GM10248 (cell line): ENCODE data around the gene AHDC1.

Source experiments
- CTCF ChIA-PET: fragments of 300-600 bp; sonication (Branson Sonifier 250); formaldehyde crosslinking; extraction: SDS; loops from one replicate; lab custom pipeline; 2021; ENCODE audit warnings: antibody characterized with exemption; lab: Yijun Ruan, JAX
- POLR2A ChIA-PET: fragments of 350-650 bp; sonication (Branson Sonifier 250); formaldehyde crosslinking; extraction: SDS; loops from one replicate; lab custom pipeline; 2020; ENCODE audit warnings: antibody characterized with exemption; lab: Yijun Ruan, JAX
- DNase-seq: peaks from one replicate; pipeline ENCODE4 v3.0.0; 2012; ENCODE audit errors: extremely low spot score
- CTCF ChIP-seq: IDR thresholded peaks from 2 replicates; pipeline ENCODE4 v1.5.1; 2012; ENCODE audit warnings: mild to moderate bottlenecking, low read depth; ENCODE audit errors: extremely low read depth, missing control alignments, control extremely low read depth

AHDC1 gene, protein sequence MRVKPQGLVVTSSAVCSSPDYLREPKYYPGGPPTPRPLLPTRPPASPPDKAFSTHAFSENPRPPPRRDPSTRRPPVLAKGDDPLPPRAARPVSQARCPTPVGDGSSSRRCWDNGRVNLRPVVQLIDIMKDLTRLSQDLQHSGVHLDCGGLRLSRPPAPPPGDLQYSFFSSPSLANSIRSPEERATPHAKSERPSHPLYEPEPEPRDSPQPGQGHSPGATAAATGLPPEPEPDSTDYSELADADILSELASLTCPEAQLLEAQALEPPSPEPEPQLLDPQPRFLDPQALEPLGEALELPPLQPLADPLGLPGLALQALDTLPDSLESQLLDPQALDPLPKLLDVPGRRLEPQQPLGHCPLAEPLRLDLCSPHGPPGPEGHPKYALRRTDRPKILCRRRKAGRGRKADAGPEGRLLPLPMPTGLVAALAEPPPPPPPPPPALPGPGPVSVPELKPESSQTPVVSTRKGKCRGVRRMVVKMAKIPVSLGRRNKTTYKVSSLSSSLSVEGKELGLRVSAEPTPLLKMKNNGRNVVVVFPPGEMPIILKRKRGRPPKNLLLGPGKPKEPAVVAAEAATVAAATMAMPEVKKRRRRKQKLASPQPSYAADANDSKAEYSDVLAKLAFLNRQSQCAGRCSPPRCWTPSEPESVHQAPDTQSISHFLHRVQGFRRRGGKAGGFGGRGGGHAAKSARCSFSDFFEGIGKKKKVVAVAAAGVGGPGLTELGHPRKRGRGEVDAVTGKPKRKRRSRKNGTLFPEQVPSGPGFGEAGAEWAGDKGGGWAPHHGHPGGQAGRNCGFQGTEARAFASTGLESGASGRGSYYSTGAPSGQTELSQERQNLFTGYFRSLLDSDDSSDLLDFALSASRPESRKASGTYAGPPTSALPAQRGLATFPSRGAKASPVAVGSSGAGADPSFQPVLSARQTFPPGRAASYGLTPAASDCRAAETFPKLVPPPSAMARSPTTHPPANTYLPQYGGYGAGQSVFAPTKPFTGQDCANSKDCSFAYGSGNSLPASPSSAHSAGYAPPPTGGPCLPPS (N-terminal part only)

GRCh38 chr1:27603681-27604578, at the start of gene AHDC1:
AHDC1 (minus strand) TSS chr1:27604144; CDS start chr1:27552115, 52,029 bp downstream.
- DNase-seq = peak; percentile 93
- ChIA-PET POLR2A (interaction anchor here (0.5 to 0.7 kb wide), 2 partner anchors 59 to 123 kb away, joined by 3 to 4 read pairs; no protein-coding TSS in a partner anchor), CTCF (interaction anchor here (0.7 to 9.9 kb wide), 19 partner anchors 13 to 510 kb away, joined by 3 to 154 read pairs (median 4); partner anchors contain the start of gene FAM76A)
- TF ChIP-seq CTCF = no peak

- CTCF ChIA-PET = interaction anchor here (1.5 to 1.7 kb wide), 2 partner anchors 9 to 10 kb away, joined by 5 to 8 read pairs; no protein-coding TSS in a partner anchor
- TF ChIP-seq CTCF = no peak
- DNase-seq = no peak
- POLR2A ChIA-PET = no interaction called here
Observed at GRCh38 chr1:27652111-27652864, 48.3 kb upstream of the AHDC1 start.

DNA sequence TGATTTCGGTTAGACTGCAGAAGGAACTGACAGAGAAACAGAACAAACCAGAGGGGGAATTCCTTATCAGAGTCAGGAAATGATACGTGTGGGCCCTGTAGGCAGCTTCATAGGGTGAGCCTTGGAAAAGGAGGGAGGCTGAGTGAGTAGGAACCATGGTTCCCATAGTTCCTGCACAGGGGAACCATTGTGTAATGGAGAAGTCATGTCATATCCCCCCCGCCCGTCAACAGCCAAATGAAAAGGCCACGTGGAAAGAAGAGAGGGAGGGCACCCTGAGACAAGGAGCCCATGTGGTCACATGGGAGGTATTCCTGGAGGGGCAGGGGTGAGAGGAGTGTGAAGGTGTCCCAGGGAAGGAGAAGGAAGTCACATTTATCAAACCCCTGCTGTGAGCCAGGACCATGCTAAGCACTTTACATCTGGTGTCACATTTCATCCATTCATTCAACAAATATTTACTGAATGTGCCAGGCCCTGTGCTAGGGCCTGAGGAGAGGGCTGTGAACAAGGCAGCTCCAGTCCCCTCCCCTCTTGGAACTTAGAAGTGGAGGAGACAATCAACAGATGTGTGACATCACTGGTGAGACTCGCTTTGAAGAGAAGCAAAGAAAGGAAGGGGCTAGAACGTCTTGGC, 46.7 kb upstream of the AHDC1 start:
- ChIA-PET CTCF (interaction anchor here (1.2 to 2.6 kb wide), 7 partner anchors 8 to 42 kb away, joined by 3 to 12 read pairs (median 9); no protein-coding TSS in a partner anchor), POLR2A (interaction anchor here (0.7 kb wide), 1 partner anchor 25 kb away, joined by 4 read pairs; no protein-coding TSS in a partner anchor)
- DNase-seq = no peak
- no peak for TF ChIP-seq CTCF

- no peak for DNase-seq
- ChIA-PET POLR2A (interaction anchor here (0.7 kb wide), 1 partner anchor 24 kb away, joined by 4 read pairs; no protein-coding TSS in a partner anchor), CTCF (interaction anchor here (1.2 to 2.6 kb wide), 8 partner anchors 8 to 263 kb away, joined by 3 to 12 read pairs (median 8); no protein-coding TSS in a partner anchor)
- no peak for TF ChIP-seq CTCF
Observed at GRCh38 chr1:27650171-27650538, 46.2 kb upstream of the AHDC1 start.

DNA sequence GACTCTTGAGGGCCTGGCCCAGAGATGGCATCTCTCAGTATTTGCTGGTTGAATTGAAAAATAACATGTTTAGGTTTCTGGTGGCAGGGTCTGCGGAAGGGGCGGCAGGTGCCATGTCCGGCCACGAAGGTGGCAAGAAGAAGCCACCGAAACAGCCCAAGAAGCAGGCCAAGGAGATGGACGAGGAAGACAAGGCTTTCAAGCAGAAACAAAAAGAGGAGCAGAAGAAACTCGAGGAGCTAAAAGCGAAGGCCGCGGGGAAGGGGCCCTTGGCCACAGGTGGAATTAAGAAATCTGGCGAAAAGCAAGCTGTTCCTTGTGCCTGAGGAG, 45.3 kb upstream of the AHDC1 start:
- no peak for DNase-seq
- ChIA-PET POLR2A (no interaction called here), CTCF (interaction anchor here (0.7 to 2.6 kb wide), 9 partner anchors 9 to 262 kb away, joined by 3 to 12 read pairs (median 6); no protein-coding TSS in a partner anchor)
- TF ChIP-seq CTCF = no peak
